NOMO-1 treated with dmso at 0.1 percent for 144 hours (cell line): ENCODE results near the gene NPIPA1.
A peak's percentile ranks its signal among the peaks of the same experiment; 100 is the strongest.
"Not testable (repeated sequence)": the region's sequence is repeated elsewhere in the genome, so short reads cannot be mapped to it uniquely, and the experiment has no call there.

Source experiments
- DNase-seq: peaks from one replicate; lab custom pipeline; 2025; ENCODE audit not compliant: unreplicated experiment; lab: John Stamatoyannopoulos, UW

NPIPA1 gene

DNA sequence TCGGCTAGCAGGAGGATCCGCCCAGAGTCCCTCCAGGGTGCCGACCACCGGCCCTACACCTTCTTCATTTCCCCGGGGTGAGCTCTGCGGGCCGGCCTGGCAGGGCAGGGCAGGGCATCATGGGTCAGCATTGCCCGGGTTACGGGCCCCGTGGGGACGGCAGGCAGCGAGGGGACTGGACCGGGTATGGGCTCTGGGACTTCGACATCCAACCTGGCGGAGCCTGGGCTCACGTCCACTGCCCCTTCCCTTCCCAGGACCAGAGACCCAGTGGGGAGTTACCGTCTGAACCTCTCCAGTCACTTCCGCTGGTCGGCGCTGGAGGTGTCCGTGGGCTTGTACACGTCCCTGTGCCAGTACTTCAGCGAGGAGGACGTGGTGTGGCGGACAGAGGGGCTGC lies 7.0 kb upstream of the NPIPA1 start:
- not testable (repeated sequence) for DNase-seq

DNA sequence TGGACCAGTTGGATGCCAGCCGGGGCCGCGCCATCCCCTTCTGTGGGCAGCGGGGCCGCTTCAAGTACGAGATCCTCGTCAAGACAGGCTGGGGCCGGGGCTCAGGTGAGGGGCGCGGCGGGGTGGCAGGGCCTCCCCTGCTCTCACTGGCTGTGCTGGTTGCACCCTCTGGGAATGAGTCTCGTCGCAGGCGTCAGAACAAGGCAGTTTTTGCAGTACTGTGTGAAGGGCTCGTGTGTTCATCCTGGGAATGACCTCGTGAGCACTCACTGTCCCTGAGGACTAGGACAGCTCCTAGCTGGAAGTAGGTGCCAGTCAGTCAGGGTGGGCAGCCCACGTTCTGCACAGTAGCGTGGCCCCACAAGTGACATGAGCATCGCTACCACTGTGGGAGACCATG lies 6.3 kb upstream of the NPIPA1 start:
- DNase-seq: not testable (repeated sequence)

DNA sequence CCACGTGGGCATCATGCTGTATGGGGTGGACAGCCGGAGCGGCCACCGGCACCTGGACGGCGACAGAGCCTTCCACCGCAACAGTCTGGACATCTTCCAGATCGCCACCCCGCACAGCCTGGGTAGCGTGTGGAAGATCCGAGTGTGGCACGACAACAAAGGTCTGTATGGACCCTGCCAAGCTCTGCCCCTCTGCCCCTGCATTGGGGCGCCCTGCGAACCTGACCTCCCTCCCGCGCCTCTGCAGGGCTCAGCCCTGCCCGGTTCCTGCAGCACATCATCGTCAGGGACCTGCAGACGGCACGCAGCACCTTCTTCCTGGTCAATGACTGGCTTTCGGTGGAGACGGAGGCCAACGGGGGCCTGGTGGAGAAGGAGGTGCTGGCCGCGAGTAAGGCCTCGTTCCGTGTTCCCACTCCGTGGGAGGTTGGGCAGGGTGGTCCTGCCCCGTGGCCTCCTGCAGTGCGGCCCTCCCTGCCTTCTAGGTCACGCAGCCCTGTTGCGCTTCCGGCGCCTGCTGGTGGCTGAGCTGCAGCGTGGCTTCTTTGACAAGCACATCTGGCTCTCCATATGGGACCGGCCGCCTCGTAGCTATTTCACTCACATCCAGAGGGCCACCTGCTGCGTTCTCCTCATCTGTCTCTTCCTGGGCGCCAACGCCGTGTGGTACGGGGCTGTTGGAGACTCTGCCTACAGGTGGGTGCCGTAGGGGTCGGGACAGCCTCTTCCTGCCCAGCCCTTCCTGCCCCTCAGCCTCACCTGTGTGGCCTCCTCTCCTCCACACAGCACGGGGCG lies 4.5 kb upstream of the NPIPA1 start:
- not testable (repeated sequence) for DNase-seq

DNA sequence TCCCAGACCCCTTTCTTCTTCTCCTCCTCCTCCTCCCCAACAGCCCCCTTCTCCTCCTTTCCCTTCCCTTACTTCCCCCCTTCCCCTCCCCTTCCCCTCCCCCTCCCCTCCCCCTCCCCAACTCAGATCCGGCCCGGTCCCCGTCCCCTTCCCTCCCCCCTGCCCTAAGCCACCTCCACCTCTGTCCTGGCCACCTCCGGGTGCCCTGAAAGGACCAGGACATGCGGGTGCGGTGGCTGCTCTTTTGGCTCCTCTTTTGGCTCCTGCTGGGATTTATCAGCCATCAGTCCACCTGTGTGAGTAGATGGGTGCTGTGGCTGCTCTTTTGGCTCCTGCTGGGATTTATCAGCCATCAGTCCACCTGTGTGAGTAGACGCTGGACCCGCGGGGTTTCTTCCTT lies 751 bp downstream of the NPIPA1 start:
- not testable (repeated sequence) for DNase-seq

DNA sequence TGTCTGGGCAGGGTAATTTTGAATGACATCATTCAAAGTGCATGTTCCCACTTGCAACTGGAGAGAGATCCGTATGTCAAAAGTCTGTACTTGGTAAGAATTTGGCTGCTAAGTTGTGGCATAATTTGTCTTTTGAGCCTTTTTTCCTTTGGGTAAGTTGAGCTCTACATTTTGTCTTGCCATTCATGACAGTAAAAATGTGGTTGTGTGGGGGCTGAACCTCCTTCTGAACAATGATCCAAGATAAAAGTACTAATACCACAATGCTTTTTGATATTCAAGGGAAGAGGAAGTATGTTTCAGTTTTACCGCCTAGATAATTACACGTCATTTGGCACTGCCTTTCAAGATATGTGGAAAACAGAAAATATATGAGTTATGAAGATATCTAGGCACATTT lies 5.4 kb downstream of the NPIPA1 start:
- DNase-seq: not testable (repeated sequence)

DNA sequence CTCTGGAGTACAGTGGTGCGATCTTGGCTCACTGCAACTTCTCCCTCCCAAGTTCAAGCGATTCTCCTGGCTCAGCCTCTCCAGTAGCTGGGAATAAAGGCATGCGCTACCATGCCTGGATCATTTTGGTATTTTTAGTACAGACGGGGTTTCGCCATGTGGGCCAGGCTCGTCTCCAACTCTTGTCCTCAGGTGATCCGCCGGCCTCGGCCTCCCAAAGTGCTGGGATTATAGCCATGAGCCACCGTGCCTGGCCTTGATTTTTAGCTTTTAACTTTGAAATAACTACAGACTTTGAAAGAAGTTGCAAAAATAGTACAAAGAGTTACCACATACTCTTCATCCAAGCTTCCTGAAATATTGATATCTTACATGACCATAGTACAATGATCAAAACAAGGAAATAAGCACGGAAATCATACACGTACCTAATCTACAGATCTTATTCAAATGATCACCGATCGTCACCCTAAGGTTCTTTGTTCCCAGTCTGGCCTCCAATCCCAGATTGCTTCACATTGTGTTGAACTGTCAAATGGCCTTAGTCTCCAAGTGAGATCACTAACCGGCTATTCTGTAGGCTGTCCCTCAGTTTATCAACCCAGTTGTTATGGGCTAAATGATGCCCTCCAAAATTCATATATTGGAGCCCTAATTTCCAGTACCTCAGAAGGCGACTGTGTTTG lies 18.4 kb downstream of the NPIPA1 start:
- no peak for DNase-seq

DNA sequence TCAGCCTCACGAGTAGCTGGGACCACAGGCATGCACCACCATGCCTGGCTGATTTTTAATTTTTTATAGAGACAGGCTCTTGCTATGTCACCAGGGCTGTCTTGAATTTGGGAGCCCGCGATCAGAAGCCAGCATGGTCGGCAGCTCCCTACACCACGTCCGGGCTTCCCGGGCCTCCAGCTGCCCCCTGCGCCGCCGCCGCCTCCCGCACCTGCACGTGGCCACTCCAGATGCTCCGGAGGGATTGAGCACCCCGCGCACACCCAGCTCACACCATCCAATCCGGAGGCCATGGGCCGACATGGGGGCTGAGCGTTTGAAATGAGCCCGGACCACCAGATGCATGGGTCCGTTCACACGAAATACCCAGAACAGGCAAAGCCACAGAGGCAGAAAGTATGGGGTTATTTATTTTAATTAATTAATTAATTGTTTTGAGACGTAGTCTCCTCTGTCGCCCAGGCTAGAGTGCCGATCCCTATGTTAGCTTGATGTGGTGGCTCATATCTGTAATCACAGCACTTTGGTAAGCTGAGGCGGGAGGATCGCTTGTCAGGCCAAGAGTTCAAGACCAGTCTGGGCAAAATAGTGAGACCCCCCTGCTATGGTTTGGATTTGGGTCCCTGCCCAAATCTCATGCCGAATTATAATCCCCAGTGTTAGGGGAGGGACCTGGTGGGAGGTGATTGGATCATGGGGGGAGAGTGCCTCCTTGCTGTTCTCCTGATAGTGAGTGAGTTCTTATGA lies 20.5 kb downstream of the NPIPA1 start:
- DNase-seq: no peak

DNA sequence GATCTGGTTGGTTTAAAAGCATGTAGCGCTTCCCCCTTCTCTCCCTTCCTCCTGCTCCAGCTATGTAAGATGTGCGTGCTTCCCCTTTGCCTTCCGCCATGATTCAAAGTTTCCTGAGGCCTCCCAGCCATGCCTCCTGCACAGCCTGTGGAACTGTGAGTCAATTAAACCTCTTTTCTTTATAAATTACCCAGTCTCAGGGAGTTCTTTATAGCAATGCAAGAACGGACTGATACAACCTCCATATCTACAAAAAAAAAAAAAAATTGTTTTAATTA lies 21.0 kb downstream of the NPIPA1 start:
- DNase-seq: no peak

DNA sequence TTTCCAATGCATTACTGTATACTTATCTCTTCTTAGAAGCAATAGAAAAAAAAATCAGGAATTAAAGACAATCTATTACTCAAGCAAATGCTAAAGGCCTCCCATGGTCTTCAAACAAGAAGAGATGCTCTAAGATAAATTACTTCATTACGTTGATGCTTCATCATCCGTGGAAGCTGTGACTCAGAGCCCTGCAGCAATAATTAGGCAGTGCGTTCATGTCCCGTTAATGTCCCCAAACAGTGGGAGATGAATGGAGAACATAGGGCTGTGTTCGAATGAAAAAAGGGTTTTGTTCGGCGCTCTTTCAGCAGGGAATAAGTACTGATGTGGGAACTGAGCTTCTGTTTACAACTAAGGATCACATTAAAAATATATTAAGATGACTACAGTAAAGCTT lies 21.7 kb downstream of the NPIPA1 start:
- no peak for DNase-seq

DNA sequence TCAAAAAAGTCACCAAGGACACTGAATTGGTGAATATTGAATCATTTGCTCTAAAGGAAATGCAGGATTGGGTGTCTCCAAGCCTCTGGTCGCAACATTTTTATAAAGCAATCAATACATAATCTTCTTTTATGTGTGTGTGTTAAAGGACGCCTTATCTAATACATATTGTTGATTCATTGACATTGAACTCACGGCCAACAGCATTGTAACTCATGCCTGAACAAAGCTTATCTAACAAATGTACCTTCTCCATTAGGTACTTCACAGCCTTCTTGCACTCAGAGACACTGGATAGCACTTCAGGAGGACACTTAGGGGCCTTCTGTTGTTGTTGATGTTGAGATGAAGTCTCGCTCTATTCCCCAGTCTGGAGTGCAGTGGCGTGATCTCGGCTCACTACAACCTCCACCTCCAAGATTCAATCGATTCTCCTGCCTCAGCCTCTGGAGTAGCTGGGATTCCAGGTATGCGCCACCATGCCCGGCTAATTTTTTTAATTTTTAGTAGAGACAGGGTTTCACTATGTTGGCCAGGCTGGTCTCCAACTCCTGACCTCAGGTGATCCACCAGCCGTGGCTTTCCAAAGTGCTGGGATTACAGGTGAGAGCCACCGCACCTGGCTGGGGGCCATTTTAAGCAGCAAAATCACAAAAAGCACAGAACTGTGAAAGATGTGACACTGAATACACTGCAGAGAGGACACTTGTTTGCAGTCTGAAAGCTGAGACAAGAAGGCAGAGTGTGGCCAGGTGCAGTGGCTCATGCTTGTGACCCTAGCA lies 24.4 kb downstream of the NPIPA1 start:
- no peak for DNase-seq

DNA sequence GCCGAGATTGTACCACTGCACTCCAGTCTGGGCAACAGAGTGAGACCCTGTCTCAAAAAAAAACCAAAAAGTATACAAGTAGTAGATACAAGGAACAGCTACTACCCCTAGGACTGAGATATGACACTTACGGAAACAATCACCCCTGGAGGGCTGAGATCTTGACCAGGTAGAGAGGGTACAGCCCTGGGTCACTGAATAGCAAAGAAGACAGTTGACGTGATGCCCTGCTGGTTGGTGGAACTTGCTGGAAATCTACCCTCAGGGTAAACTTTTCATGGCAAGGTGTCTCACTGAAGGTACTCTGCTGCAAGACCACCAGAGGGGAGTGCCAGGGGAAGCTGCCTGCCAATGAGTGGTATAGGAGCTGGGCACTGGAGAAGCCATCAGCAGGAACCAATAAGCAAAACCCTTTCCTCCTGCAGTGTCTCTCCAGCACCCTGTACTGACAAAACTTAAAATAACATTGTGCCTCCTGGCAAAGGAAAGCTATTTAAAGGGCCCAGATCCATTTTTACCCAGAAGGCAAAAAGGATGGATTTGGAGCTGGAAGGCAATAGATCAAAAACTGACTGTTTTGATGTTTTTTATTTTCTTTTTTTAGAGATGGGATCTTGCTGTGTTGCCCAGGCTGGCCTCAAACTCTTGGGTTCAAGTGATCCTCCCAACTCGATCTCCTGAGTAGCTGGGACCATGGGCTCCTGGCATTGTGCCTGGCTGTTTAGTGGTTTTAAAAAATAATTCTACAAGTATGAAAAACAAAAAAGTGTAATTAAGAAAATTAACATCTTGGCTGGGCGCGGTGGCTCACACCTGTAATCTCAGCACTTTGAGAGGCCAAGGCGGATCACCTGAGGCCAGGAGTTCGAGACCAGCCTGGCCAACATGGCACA lies 26.3 kb downstream of the NPIPA1 start:
- DNase-seq: no peak

DNA sequence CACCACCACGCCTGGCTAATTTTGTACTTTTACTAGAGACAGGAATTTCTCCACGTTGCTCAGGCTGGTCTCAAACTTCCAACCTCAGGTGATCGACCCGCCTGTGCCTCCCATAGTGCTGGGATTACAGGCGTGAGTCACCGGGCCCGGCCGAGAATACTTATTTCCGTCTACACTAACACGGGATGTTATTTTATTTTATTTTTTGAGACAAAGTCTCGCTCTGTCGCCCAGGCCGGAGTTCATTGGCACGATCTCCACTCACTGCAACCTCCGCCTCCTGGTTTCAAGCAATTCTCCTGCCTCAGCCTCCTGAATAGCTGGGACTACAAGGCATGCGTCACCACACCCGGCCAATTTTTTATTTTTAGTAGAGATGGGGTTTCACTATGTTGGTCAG lies 28.1 kb downstream of the NPIPA1 start:
- no peak for DNase-seq

DNA sequence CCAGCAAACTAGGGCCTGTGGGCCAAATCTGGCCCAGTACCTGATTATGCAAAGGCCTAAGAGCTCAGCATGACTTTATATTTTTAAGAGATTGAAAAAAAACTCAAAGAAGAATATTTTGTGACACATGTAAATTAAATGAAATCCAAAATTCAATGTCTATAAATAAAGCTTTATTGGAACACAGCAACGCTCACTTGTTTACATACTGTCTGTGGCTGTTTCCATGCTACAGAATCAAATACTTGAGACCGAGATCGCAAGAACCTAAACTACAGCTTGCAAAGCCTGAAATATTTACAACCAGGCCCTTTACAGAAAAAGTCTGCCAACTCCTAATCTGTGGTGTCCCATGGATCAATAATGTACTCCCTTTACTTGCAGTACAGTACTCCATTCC lies 32.6 kb downstream of the NPIPA1 start:
- not testable (repeated sequence) for DNase-seq

DNA sequence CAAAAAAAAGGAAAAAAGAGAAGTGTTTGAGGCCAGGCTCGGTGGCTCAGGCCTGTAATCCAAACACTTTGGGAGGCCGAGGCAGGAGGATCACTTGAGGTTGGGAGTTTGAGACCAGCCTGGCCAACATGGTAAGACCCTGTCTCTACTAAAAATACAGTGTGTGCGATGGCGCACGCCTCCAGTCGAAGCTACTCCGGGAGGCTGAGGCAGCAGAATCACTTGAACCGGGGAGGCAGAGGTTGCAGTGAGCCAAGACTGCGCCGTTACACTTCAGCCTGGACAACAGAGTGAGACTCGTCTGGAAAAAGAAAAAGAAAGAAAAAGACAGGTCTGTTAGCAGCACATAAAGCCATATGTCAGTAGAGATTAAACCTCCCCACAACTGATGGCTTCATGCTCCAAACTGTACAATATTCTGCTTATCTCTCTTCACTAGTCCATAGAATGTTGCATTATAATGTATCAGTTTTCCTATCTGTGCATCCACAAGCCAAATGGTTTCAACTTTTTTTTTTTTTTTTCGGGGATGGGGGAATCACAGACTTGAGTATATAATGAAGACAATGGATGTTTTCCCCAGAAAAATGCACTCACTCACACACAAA lies 34.5 kb downstream of the NPIPA1 start:
- not testable (repeated sequence) for DNase-seq

DNA sequence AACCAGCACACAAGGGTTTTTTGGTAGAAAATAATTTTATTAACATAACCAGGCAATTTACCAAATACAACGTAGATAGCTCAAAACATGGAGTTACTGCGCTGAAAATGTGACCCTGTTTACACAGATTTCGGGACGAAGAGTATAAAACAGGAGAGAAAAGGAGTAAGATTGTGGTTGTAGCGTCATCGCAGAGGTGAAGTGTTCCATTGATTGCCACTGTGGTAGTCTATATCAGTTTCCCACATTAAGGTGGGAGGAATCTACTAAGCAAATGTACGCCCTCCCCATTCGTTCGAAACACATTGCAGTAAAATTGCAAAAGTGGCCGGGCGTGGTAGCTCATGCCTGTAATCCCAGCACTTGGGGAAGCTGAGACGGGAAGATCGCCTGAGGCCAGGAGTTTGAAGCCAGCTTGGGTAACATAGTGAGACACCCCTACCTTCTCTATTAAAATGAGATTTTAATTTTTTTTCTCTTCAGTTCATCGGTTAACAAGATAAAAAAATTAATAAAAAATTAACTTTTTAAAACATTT lies 36.6 kb downstream of the NPIPA1 start:
- not testable (repeated sequence) for DNase-seq

DNA sequence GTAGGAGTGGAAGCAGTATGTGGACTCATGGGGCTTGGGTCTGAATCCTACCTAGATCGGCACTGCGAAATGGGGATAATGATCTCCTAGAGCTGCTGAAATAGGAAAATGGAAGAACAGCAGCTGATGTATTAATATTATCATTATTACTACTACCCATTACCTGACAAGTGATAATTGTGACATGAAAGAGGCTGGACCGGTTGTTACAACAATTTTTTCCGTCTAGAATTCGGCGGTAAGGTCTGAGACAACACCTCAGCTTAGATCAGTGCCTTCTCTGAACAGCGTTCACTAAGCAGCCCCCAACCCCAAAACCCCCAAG lies 37.0 kb downstream of the NPIPA1 start:
- not testable (repeated sequence) for DNase-seq

DNA sequence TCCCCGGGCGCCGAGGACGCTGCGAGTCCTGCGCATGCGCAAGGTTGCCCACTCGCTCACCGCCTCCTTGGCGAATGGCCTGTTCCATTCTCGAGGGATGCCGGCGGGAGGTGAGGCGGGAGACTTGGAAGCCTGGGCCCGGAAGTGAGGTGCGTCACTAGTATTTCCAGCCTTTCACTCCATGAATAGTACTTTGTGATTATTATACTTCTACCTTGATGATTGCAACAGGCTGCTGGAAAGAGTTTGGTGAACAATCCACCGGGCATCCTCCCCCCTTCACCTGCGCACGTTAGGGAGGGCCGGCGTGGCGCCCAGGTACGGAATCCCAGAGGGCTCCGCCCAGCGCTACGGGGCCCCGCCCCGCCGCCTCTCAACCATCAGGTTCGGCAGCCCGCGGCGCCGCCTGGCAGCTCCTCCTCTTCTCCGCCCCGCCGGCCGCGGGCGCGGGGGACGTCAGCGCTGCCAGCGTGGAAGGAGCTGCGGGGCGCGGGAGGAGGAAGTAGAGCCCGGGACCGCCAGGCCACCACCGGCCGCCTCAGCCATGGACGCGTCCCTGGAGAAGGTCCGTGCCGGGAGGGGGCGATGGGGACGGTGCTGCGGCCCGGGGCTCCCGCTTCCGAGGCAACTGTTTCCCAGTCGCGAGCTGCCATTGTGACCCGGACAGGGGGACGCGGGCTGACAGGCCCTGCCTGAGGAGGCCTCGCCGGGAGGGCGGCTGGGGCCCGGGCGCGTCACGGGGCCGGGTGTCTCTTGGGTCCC lies 37.6 kb downstream of the NPIPA1 start, which contains the start of gene PDXDC1:
Gene PDXDC1 (plus strand): TSS at position 371 of the 762 bp plus-strand sequence. CDS start 174 bp downstream, at position 545.
- DNase-seq: peak; percentile 86

DNA sequence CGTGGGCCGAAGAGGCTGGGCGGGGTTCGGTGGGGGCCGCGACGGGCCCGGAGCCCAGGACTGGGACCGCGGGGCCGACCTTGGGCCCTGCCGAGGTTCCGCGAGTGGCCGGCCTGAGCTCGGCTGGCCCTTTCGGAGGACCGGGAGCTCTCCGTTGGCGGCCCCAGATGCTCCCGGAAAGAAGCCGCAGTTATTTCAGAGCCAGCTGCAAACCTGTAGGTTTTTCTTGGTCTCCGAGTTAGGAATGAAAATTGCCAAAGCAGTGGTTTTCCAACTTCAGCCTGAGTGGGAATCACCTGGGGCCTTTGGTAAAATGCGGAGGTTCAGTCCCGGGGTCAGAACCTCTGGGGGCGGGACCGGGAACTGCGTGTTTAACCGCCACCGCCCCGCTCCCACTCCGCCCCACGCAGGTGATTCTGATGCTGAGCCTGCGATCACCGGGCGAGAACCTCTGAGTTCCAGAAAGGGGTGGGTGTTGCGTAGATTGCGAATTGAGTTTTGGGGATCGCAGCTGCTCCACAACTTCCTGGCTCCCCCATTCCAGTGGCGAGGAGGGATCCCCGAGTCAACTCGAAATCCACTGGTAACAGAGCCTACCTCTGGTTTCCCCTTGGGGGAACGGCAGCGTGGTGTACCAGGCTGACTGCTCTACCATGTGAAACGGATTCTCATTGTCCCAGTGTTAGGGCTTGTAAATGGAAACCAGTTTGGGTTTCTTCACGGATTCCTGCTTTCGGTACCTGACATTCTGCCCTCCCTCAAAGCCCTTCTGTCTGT lies 38.4 kb downstream of the NPIPA1 start:
- DNase-seq: not testable (repeated sequence)
